Testis (tissue), 2 donors: ENCODE results near the gene SERPINB11.

Experiments used
- CTCF ChIP-seq, 3 experiments: fragments of 450-650 bp in 2 of 3; fragments of 200-600 bp in 1 of 3; sonication (generic) in 1 of 3; IDR thresholded peaks; one replicate each; pipeline ENCODE4 v1.5.1; 2016 to 2019; ENCODE audit warnings: antibody characterized with exemption in 3 of 3, mild to moderate bottlenecking in 2 of 3, moderate library complexity in 1 of 3
- POLR2A ChIP-seq: fragments of 450-650 bp; IDR thresholded peaks from one replicate; pipeline ENCODE4 v1.6.1; 2017; ENCODE audit warnings: antibody characterized with exemption, mild to moderate bottlenecking, moderate library complexity

DNA sequence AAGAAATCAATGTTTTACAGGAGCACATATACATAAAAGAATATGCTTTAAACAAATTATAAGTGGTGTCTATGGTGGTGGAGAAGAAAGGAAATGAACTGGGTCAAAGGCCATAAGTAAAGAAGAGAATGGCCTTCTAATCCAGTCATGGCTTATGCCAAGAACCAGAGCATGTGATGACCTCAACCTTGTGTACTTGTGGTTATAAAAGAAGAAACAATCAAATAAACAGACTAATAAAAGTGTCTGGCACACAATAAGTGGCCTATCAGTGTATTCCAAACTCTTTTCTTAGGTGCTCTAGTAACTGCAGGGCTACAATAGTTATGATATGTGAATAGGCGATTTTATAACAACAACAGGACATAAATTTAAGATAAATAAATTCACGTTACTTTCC lies 2.6 kb downstream of the SERPINB11 start:
- TF ChIP-seq CTCF (IDR thresholded peaks at IDR 0.05) (no peak), POLR2A (no peak)
